Measurements from ENCODE around the gene SCAI.

GRCh38 chr9:124899845-124900244 lies 243.5 kb downstream of the SCAI start:
- TF ChIP-seq EGR1 (IDR thresholded peaks at IDR 0.05) (no peak), TAF1 (IDR thresholded peaks at IDR 0.05; ENCODE audit: low read depth) (no peak), CEBPB (IDR thresholded peaks at IDR 0.05) (no peak), RAD21 (IDR thresholded peaks at IDR 0.05; ENCODE audit: low read depth) (no peak), EP300 (IDR thresholded peaks at IDR 0.05; ENCODE audit: borderline replicate concordance) (no peak), REST (IDR thresholded peaks at IDR 0.05; ENCODE audit: low read depth) (no peak), CREB1 (IDR thresholded peaks at IDR 0.05; ENCODE audit: low read depth) (no peak), MAX (IDR thresholded peaks at IDR 0.05) (no peak), FOXM1 (IDR thresholded peaks at IDR 0.05; ENCODE audit: borderline replicate concordance, low read depth) (no peak), USF1 (IDR thresholded peaks at IDR 0.05) (no peak), NFIC (IDR thresholded peaks at IDR 0.05) (no peak), YY1 (IDR thresholded peaks at IDR 0.05; ENCODE audit: low read depth) (no peak)

Measured in Ishikawa (cell line).